SH-SY5Y (cell line): Measurements from ENCODE around the gene ATRN.

ENCODE experiments used
- GATA2 ChIP-seq: IDR thresholded peaks from 2 replicates; pipeline ENCODE4 v1.6.1; 2011; ENCODE audit warnings: mild to moderate bottlenecking, low read depth, low read length
- GATA3 ChIP-seq: IDR thresholded peaks from 2 replicates; pipeline ENCODE4 v1.6.1; 2011; ENCODE audit warnings: low read depth, mild to moderate bottlenecking, low read length, moderate library complexity

GRCh38 chr20:3586093-3586492 lies 115.3 kb downstream of the ATRN start:
- TF ChIP-seq GATA2 (no peak), GATA3 (no peak)
